ENCODE results near the gene WDR26. TPM values are rescaled to one million over a fixed set of nuclear protein-coding genes. Genes with fewer than 3 reads are reported as not detected.

Gene WDR26
- total and polyA plus RNA-seq, 9 of the 15 experiments (the other 6 are each of a cell fraction or from before 2014, with no cell fraction given) = 11.5 to 66.0 (median 39.8) TPM

DNA sequence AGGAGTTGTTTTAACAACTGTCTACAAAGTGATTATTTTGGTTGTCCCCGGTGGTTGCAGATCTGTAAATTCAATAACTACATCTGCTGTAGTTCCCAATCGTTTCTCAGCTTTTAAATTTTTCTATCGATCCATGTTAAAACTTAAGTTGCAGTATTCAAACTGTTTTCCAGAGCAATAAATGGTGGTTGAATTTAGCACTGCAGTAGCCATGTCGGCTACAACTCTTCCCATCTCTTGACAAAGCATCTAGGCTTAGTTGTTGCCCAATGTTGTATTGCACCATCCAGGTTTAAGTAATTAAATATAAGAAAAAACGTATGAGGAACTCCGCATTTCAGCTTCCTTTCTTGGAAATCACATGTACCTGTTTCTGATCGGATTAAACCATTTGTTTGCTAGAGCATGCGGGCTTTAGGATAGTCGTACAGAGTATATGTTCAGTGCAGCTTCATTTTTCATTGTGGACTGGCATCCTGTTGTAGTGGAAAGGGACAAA is 76.9 kb downstream of the WDR26 start:
- peaks cover 39% of the 10 kb centered on the region for H3K79me2 ChIP-seq (ENCODE audit: control insufficient read depth, insufficient read depth, low read length)
- peak overlapping the region; percentile 89 for H3K4me2 ChIP-seq (ENCODE audit: insufficient read depth, low read length)
- ATAC-seq (peak; percentile 20), FAIRE-seq (peak; percentile 80), DNase-seq (ENCODE audit: extremely low read depth in 1 of 4, low spot score in 3 of 4) (peak in 3 of 4 experiments; percentile 31 to 38 (median 32))
- H3K4me1 ChIP-seq (replicated peaks in 1 of 2; ENCODE audit: control insufficient read depth in 2 of 2, insufficient read depth in 2 of 2, low read length in 2 of 2) = peaks cover 12 to 16% of the 10 kb centered on the region in 2 experiments
- in situ Hi-C loops (cut with MboI) = no loop called here
- no peaks in the 10 kb centered on the region for H3K36me3 ChIP-seq (ENCODE audit: control insufficient read depth, insufficient read depth, low read length)
- no peaks in the 10 kb centered on the region for H4K20me1 ChIP-seq (replicated peaks; ENCODE audit: control insufficient read depth, insufficient read depth, low read length)
- H2AFZ ChIP-seq (ENCODE audit: low read depth, low read length) = peak overlapping the region; percentile 97
- no TSS peak for BruUV-seq (replicated peaks)
- peak overlapping the region; percentile 79 for H3K4me3 ChIP-seq
- no peaks in the 10 kb centered on the region for H3K9me1 ChIP-seq (ENCODE audit: control insufficient read depth, insufficient read depth, low read length)
- intact Hi-C loops (cut with micrococcal nuclease) = loop anchor here (1.0 to 2.0 kb wide), 3 partner anchors 23 to 145 kb away; no protein-coding TSS in a partner anchor
- ChIA-PET CTCF (ENCODE audit: low intra/inter-chr PET ratio) (no interaction called here), POLR2A (interaction anchor here (0.7 to 1.4 kb wide), 8 partner anchors 18 to 240 kb away, joined by 3 to 6 read pairs (median 4); partner anchors contain the start of gene NVL)
- H3K9ac ChIP-seq (ENCODE audit: insufficient read depth in 1 of 2, low read depth in 2 of 2, low read length in 2 of 2) = peak overlapping the region; percentile 74 to 93
- no peaks in the 10 kb centered on the region for H3K27me3 ChIP-seq (ENCODE audit: control insufficient read depth in 2 of 2, insufficient read depth in 2 of 2, low read length in 2 of 2)
- H3K27ac ChIP-seq (ENCODE audit: extremely low read depth, low read depth, low read length) = peak overlapping the region; percentile 46
- no peaks in the 10 kb centered on the region for H3K9me3 ChIP-seq (replicated peaks; ENCODE audit: control insufficient read depth, insufficient read depth, low read depth, low read length)
- WGBS (ENCODE audit: insufficient coverage, low coverage, missing lambda C conversion rate) = 2% methylated on average over 9 of the region's 9 CpGs
- TF ChIP-seq, protein P1, sequence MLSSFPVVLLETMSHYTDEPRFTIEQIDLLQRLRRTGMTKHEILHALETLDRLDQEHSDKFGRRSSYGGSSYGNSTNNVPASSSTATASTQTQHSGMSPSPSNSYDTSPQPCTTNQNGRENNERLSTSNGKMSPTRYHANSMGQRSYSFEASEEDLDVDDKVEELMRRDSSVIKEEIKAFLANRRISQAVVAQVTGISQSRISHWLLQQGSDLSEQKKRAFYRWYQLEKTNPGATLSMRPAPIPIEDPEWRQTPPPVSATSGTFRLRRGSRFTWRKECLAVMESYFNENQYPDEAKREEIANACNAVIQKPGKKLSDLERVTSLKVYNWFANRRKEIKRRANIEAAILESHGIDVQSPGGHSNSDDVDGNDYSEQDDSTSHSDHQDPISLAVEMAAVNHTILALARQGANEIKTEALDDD (IDR thresholded peaks at IDR 0.05) = no peak
- TF ChIP-seq ZNF77 (CRISPR knock-in tag; IDR thresholded peaks at IDR 0.05) (0 out of 2 replicates have a peak, but pooled peaks have one; percentile 44), LEF1 (IDR thresholded peaks at IDR 0.05) (no peak), KLF13 (tag; IDR thresholded peaks at IDR 0.05; ENCODE audit: borderline replicate concordance, low read depth) (no peak), TGIF2 (CRISPR knock-in tag; IDR thresholded peaks at IDR 0.05) (no peak), ZNF253 (CRISPR knock-in tag; conservative IDR thresholded peaks at IDR 0.05) (no peak), ARID1B (IDR thresholded peaks at IDR 0.05) (0 out of 2 replicates have a peak, but pooled peaks have one; percentile 16), HBP1 (CRISPR knock-in tag; IDR thresholded peaks at IDR 0.05) (no peak), ZNF76 (CRISPR knock-in tag; IDR thresholded peaks at IDR 0.05; ENCODE audit: borderline replicate concordance) (no peak), POLR2G (IDR thresholded peaks at IDR 0.05; ENCODE audit: low read depth, low read length) (no peak), FOXK1 (CRISPR knock-in tag; IDR thresholded peaks at IDR 0.05; ENCODE audit: borderline replicate concordance) (no peak), POLR2B (IDR thresholded peaks at IDR 0.05; ENCODE audit: low read depth, partially characterized antibody) (no peak), POLR2A (conservative IDR thresholded peaks at IDR 0.05) (no peak), BRD9 (IDR thresholded peaks at IDR 0.05; ENCODE audit: low read depth, partially characterized antibody) (peak; percentile 58), ZNF780A (CRISPR knock-in tag; IDR thresholded peaks at IDR 0.05) (no peak), ARNT (IDR thresholded peaks at IDR 0.05) (0 out of 4 replicates have a peak, but pooled peaks of 1 of the 2 experiments have one; percentile 62), ZNF263 (CRISPR knock-in tag; IDR thresholded peaks at IDR 0.05; ENCODE audit: borderline replicate concordance) (no peak), CREB5 (CRISPR knock-in tag; IDR thresholded peaks at IDR 0.05) (no peak)
- TF ChIP-seq, protein P2, sequence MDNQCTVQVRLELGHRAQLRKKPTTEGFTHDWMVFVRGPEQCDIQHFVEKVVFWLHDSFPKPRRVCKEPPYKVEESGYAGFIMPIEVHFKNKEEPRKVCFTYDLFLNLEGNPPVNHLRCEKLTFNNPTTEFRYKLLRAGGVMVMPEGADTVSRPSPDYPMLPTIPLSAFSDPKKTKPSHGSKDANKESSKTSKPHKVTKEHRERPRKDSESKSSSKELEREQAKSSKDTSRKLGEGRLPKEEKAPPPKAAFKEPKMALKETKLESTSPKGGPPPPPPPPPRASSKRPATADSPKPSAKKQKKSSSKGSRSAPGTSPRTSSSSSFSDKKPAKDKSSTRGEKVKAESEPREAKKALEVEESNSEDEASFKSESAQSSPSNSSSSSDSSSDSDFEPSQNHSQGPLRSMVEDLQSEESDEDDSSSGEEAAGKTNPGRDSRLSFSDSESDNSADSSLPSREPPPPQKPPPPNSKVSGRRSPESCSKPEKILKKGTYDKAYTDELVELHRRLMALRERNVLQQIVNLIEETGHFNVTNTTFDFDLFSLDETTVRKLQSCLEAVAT (IDR thresholded peaks at IDR 0.05) = 0 out of 4 replicates have a peak, but pooled peaks of 1 of the 2 experiments have one; percentile 31

All from K562 (cell line).